Peyer's patch (tissue), 4 donors: Measurements from ENCODE around the gene NOL9. TPM values are rescaled to one million over a fixed set of nuclear protein-coding genes. Genes with fewer than 3 reads are reported as not detected.

Experiments
- DNase-seq, 3 donors: peaks; one replicate each; pipeline ENCODE4 v3.0.0-alpha.2; 2017 to 2019
- H3K27ac ChIP-seq, 4 donors: fragments of 200-600 bp; sonication (generic); one replicate each; pipeline ENCODE4 v1.5.1; 2016 to 2019
- H3K27me3 ChIP-seq, 2 donors: fragments of 200-600 bp; sonication (generic); one replicate each; pipeline ENCODE4 v1.5.1; 2019
- H3K36me3 ChIP-seq, 3 donors: fragments of 200-600 bp; sonication (generic); one replicate each; pipeline ENCODE4 v1.5.1; 2016 to 2019
- H3K4me1 ChIP-seq, 4 donors: fragments of 200-600 bp; sonication (generic); one replicate each; pipeline ENCODE4 v1.5.1; 2016 to 2019
- H3K4me3 ChIP-seq, 4 donors: fragments of 200-600 bp; sonication (generic); 1 replicate in 3 of 4; 2 replicates in 1 of 4; pipeline ENCODE4 v1.5.1; 2016 to 2019; ENCODE audit warnings: mild to moderate bottlenecking in 1 of 4
- H3K9me3 ChIP-seq, 4 donors: fragments of 200-600 bp; sonication (generic); one replicate each; pipeline ENCODE4 v1.5.1; 2016 to 2019; ENCODE audit warnings: mild to moderate bottlenecking in 1 of 4
- POLR2A ChIP-seq, 2 donors: fragments of 450-650 bp; IDR thresholded peaks; one replicate each; pipeline ENCODE4 v1.5.1; 2017; ENCODE audit warnings: antibody characterized with exemption in 2 of 2, mild to moderate bottlenecking in 2 of 2, moderate library complexity in 2 of 2
- total RNA-seq, 4 donors: library from RNA; depleted of rRNA; stranded (reverse); fragments of >200 nt; gene quantifications; one replicate each; pipeline ENCODE4 v1.1.0, GENCODE V29; 2016
- TF ChIP-seq, protein P1 (sequence below), 6 experiments: fragments of 450-650 bp in 4 of 6; fragments of 200-600 bp in 2 of 6; sonication (generic) in 1 of 6; IDR thresholded peaks; one replicate each; pipeline ENCODE4 v1.5.1; 2017 to 2019; ENCODE audit warnings: antibody characterized with exemption in 6 of 6, mild to moderate bottlenecking in 3 of 6, moderate library complexity in 1 of 6

The NOL9 gene
- 10 to 100 TPM; 19.0 to 28.0 (median 22.5) TPM for total RNA-seq

DNA sequence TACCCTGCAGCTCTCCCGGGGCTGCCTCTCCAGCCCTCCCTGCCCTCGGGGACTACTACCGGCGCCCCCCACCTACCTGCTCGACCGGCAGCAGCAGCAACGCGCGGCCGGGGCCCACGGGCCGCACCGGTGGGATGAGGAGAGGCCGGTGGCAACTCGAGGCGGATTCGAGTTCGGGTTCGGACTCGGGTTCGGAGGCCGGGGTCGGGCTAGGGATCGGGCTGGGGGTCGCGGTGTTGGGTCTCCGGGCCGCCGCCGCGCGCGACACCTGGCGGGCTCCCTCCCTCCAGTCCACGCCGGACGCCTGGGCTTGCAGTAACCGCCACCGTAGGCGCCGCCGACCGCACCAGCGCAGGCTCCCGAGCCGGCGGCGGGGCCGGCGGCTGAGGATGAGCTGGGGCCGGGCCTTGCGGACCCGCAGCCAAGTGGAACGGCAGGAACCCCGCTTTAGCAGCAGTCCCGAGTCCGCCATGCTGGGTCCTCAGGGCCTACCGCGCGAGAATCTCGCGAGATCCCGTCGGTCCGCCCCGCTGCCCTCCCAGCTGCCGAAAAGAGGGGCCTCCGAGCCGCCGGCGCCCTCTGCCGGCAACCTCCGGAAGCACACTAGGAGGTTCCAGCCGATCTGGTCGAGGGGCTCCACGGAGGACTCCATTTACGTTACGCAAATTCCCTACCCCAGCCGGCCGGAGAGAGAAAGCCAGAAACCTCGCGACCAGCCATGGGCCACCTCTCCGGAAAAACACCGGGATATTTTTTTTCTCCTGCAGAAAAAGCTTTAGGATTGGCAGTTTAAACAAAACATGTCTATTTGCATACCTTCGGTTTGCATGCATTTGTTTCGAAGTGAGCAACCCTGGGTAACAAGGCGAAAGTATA is at the start of gene NOL9:
NOL9 (minus strand) TSS at position 483 of the 876 bp plus-strand sequence; CDS start at position 472, 11 bp downstream.
- peaks cover 0 to 22% (median 13%) of the 10 kb centered on the region in 4 donors for H3K4me1 ChIP-seq
- peaks cover 0 to 17% (median 0%) of the 10 kb centered on the region in 3 donors for H3K36me3 ChIP-seq
- peak within 1 kb of the TSS; percentile 90 to 100 (median 93) for H3K4me3 ChIP-seq
- H3K9me3 ChIP-seq: no peaks in the 10 kb centered on the region
- TF ChIP-seq, protein P1, sequence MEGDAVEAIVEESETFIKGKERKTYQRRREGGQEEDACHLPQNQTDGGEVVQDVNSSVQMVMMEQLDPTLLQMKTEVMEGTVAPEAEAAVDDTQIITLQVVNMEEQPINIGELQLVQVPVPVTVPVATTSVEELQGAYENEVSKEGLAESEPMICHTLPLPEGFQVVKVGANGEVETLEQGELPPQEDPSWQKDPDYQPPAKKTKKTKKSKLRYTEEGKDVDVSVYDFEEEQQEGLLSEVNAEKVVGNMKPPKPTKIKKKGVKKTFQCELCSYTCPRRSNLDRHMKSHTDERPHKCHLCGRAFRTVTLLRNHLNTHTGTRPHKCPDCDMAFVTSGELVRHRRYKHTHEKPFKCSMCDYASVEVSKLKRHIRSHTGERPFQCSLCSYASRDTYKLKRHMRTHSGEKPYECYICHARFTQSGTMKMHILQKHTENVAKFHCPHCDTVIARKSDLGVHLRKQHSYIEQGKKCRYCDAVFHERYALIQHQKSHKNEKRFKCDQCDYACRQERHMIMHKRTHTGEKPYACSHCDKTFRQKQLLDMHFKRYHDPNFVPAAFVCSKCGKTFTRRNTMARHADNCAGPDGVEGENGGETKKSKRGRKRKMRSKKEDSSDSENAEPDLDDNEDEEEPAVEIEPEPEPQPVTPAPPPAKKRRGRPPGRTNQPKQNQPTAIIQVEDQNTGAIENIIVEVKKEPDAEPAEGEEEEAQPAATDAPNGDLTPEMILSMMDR (IDR thresholded peaks at IDR 0.05): peak; percentile 94 to 98 (median 97)
- peak in 1 of 2 donors; percentile 29 for TF ChIP-seq POLR2A (IDR thresholded peaks at IDR 0.05)
- H3K27me3 ChIP-seq: no peaks in the 10 kb centered on the region
- peak; percentile 87 to 97 (median 95) for DNase-seq
- H3K27ac ChIP-seq: peak within 1 kb of the TSS; percentile 69 to 85 (median 74)

DNA sequence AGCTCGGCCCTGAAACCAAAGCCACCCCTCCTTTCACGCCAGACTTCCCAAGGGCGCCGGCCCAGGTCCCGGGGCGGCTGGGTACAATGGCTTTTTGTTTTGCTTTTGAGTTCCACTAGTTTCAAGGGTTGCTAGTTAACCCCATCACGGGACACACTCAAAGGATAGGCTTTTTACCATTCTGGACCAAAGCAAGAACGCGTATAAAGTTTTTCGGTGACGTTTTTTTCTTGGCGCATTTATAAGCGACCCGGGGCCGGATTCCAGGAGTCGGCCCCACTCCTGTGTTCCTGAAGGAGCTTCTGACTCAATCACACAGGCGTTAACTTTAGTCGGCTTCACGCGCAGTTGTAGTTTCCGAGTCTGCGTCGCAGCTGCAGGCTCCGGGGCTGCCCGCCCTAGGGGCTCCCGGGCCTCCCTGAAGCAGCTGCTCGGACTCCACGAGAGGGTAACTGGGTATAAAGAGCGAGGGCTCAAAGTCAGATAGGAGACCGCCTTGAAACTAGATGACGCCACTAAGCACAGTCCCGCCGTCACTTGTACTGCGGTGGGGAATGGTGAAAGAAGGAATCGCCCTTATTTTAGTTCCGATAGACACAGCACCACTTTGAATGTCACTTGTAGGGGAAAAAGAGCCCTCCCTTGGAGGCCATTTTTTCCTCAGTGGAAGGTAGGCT is 49.1 kb upstream of the NOL9 start:
- no peaks in the 10 kb centered on the region for H3K27me3 ChIP-seq
- peaks cover 0 to 5% (median 0%) of the 10 kb centered on the region in 3 donors for H3K36me3 ChIP-seq
- peak in 1 of 2 donors; percentile 4 for TF ChIP-seq POLR2A (IDR thresholded peaks at IDR 0.05)
- TF ChIP-seq, protein P1 (IDR thresholded peaks at IDR 0.05): no peak
- peak overlapping the region; percentile 92 to 99 (median 98) for H3K27ac ChIP-seq
- H3K4me3 ChIP-seq: peak overlapping the region; percentile 54 to 98 (median 97)
- peak; percentile 60 to 76 (median 76) for DNase-seq
- H3K4me1 ChIP-seq: peaks cover 0 to 28% (median 18%) of the 10 kb centered on the region in 4 donors
- no peaks in the 10 kb centered on the region for H3K9me3 ChIP-seq

DNA sequence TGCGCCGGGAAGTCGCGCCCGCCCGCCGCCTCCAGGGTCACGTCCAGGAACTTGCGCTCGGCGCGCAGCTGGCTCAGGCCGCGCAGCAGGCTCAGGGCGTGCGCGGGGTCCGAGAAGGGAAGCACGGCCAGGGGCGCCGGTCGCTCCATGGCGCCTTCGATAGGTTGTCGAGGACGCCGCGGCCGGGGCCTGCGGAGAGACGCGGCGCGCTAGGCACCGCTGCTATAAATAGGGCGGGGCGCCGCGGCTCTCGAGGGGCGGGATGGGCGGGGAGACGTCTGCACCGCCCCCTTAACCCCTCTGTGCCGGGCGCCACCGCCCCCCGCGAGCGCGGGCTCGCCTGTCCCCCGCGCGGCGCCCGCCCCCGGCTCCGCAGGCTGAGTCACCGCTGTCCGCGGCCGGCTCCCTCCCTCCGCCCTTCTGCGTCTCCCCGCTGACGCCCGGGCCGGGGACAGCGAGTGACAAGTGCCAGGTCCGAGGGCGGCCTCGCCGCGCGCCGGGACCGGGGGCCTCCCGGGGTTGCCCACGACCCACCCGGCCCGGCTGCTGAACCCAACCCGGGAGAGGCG is 48.4 kb upstream of the NOL9 start, which contains the start of gene KLHL21:
KLHL21 (minus strand) TSS at position 201 of the 569 bp plus-strand sequence; CDS start at position 149, 52 bp downstream.
- TF ChIP-seq, protein P1 (IDR thresholded peaks at IDR 0.05): peak in 3 of 6 experiments; percentile 7 to 31 (median 27)
- TF ChIP-seq POLR2A (IDR thresholded peaks at IDR 0.05): peak; percentile 60 to 67
- Histone ChIP-seq H3K4me1 (peaks cover 0 to 32% (median 18%) of the 10 kb centered on the region in 4 donors), H3K27ac (peak within 1 kb of the TSS; percentile 92 to 99 (median 98)), H3K4me3 (peak within 1 kb of the TSS; percentile 54 to 98 (median 97)), H3K9me3 (no peaks in the 10 kb centered on the region), H3K36me3 (peaks cover 0 to 12% (median 0%) of the 10 kb centered on the region in 3 donors), H3K27me3 (no peaks in the 10 kb centered on the region)
- peak; percentile 87 to 93 (median 93) for DNase-seq

DNA sequence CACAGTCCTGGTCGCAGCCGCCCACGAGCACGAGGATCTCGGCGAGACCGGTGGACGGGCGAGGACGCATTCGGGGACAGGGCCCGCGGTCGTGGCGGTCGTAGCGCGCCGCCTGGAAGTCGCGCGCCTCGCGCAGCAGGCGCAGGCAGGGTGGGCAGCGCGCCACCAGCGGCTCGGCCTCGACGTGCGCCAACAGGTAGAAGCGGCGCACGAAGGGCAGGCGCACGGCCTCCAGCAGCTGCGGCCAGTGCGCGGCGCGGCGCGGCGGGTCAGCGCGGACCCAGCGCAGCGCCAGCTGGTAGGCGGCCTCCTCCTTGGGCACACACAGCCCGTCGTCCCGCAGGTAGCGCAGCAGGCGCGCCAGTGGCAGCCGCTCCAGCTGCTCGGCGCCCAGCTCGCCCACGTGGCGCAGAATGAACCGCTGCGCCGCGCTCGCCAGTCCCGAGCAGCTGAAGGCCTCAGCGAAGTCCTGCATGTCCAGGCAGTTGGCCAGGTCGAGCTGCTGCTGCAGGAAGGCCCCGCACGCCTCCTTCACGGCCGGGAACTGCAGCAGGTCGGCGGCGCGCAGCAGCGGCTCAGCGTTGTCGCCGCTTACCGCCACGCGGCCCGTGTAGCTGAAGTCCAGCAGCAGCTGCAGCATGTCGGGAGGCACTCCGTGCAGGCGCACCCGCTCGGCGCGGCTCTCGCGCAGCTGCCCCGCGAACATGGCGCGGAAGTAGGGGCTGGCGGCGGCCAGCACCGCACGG is 47.8 kb upstream of the NOL9 start:
- Histone ChIP-seq H3K4me3 (peak overlapping the region; percentile 54 to 98 (median 97)), H3K27ac (peak overlapping the region; percentile 92 to 99 (median 98)), H3K36me3 (peaks cover 0 to 18% (median 0%) of the 10 kb centered on the region in 3 donors), H3K27me3 (no peaks in the 10 kb centered on the region), H3K4me1 (peaks cover 0 to 39% (median 18%) of the 10 kb centered on the region in 4 donors), H3K9me3 (no peaks in the 10 kb centered on the region)
- DNase-seq: peak; percentile 36 to 70 (median 60)
- TF ChIP-seq, protein P1 (IDR thresholded peaks at IDR 0.05): peak in 1 of 6 experiments; percentile 1
- TF ChIP-seq POLR2A (IDR thresholded peaks at IDR 0.05): no peak
